Neural cell (in vitro differentiated cells): ENCODE data around the gene POU3F1. TPM values are rescaled to one million over a fixed set of nuclear protein-coding genes. Genes with fewer than 3 reads are reported as not detected.

Experiments
- H2AFZ ChIP-seq: fragments of 200-600, 300-800 bp; sonication (generic), shearing (Covaris generic); 2 replicates; pipeline ENCODE4 v1.6.0; 2014; ENCODE audit warnings: low read depth, mild to moderate bottlenecking, antibody characterized with exemption, low read length, moderate library complexity
- H3F3A ChIP-seq: fragments of 200-600 bp; shearing (Covaris generic); 2 replicates; pipeline ENCODE4 v1.6.1; 2016; ENCODE audit warnings: mild to moderate bottlenecking, moderate library complexity, mixed read lengths, antibody characterized with exemption, low read length; ENCODE audit not compliant: insufficient read depth, poor library complexity, severe bottlenecking
- H3K27ac ChIP-seq: fragments of 200-600, 300-800 bp; sonication (generic), shearing (Covaris generic); 2 replicates; pipeline ENCODE4 v1.5.1; 2014; ENCODE audit warnings: mild to moderate bottlenecking, low read length, moderate library complexity
- H3K27me3 ChIP-seq: fragments of 300-800, 200-600 bp; sonication (generic), shearing (Covaris generic); 2 replicates; pipeline ENCODE4 v1.6.0; 2014; ENCODE audit warnings: mild to moderate bottlenecking, low read depth, low read length, moderate library complexity; ENCODE audit not compliant: insufficient read depth
- H3K36me3 ChIP-seq: fragments of 300-800, 200-600 bp; sonication (generic), shearing (Covaris generic); 2 replicates; pipeline ENCODE4 v1.5.1; 2014; ENCODE audit warnings: mild to moderate bottlenecking, antibody characterized with exemption, low read length, moderate library complexity; ENCODE audit not compliant: insufficient read depth
- H3K4me2 ChIP-seq: fragments of 300-800, 200-600 bp; sonication (generic), shearing (Covaris generic); 2 replicates; pipeline ENCODE4 v1.6.0; 2014; ENCODE audit warnings: mild to moderate bottlenecking, low read length
- H3K4me3 ChIP-seq: fragments of 300-800, 200-600 bp; sonication (generic), shearing (Covaris generic); 2 replicates; pipeline ENCODE4 v1.5.1; 2014; ENCODE audit warnings: mild to moderate bottlenecking, low read length, moderate library complexity
- H3K79me2 ChIP-seq: fragments of 200-600 bp; shearing (Covaris generic); replicated peaks from 2 replicates; pipeline ENCODE4 v1.6.0; 2014; ENCODE audit warnings: mild to moderate bottlenecking, low read length, moderate library complexity; ENCODE audit not compliant: insufficient read depth
- H3K9ac ChIP-seq: fragments of 300-800, 200-600 bp; sonication (generic), shearing (Covaris generic); 2 replicates; pipeline ENCODE4 v1.6.1; 2016; ENCODE audit warnings: mild to moderate bottlenecking, low read length, mixed read lengths
- H3K9me2 ChIP-seq: fragments of 200-600 bp; shearing (Covaris generic); 2 replicates; pipeline ENCODE4 v1.6.1; 2016; ENCODE audit warnings: mild to moderate bottlenecking, low read length, mixed read lengths; ENCODE audit not compliant: insufficient read depth
- H3K9me3 ChIP-seq: fragments of 200-600, 300-800 bp; sonication (generic), shearing (Covaris generic); 2 replicates; pipeline ENCODE4 v1.6.1; 2016; ENCODE audit warnings: mild to moderate bottlenecking, mixed run types, low read length, moderate library complexity, mixed read lengths
- H4K20me1 ChIP-seq: fragments of 200-600 bp; shearing (Covaris generic); 2 replicates; pipeline ENCODE4 v1.6.1; 2016; ENCODE audit warnings: mild to moderate bottlenecking, mixed run types; ENCODE audit not compliant: insufficient read depth
- EP300 ChIP-seq: fragments of 450-650 bp; conservative IDR thresholded peaks from 2 replicates; pipeline ENCODE4 v1.6.1; 2014; ENCODE audit warnings: antibody characterized with exemption, mild to moderate bottlenecking, moderate library complexity; ENCODE audit not compliant: poor library complexity, severe bottlenecking
- EZH2 ChIP-seq: fragments of 200-600, 300-800 bp; shearing (Covaris generic), sonication (generic); IDR thresholded peaks from 2 replicates; pipeline ENCODE4 v1.6.1; 2014; ENCODE audit warnings: antibody characterized with exemption, low read length, borderline replicate concordance, mild to moderate bottlenecking; ENCODE audit not compliant: insufficient read depth, poor library complexity, severe bottlenecking
- MXI1 ChIP-seq: fragments of 450-650 bp; conservative IDR thresholded peaks from 2 replicates; pipeline ENCODE4 v1.6.1; 2014; ENCODE audit warnings: antibody characterized with exemption, mild to moderate bottlenecking; ENCODE audit not compliant: poor library complexity, severe bottlenecking
- POLR2AphosphoS5 ChIP-seq: IDR thresholded peaks from 2 replicates; pipeline ENCODE4 v1.6.1; 2012
- RAD21 ChIP-seq: fragments of 450-650 bp; conservative IDR thresholded peaks from 2 replicates; pipeline ENCODE4 v1.6.1; 2014; ENCODE audit warnings: antibody characterized with exemption, mild to moderate bottlenecking, moderate library complexity
- SMC3 ChIP-seq: fragments of 450-650 bp; conservative IDR thresholded peaks from 2 replicates; pipeline ENCODE4 v1.6.1; 2014; ENCODE audit warnings: antibody characterized with exemption, mild to moderate bottlenecking, moderate library complexity; ENCODE audit not compliant: poor library complexity
- TAF1 ChIP-seq: IDR thresholded peaks from 2 replicates; pipeline ENCODE4 v1.6.1; 2012; ENCODE audit warnings: low read depth
- polyA plus RNA-seq: library from polyadenylated mRNA; depleted of rRNA; stranded (reverse); fragments of >200 nt; gene quantifications from 2 replicates; pipeline ENCODE4 v1.2.3, GENCODE V29; 2014
- TF ChIP-seq, protein P1 (sequence below): fragments of 450-650 bp; IDR thresholded peaks from 2 replicates; pipeline ENCODE4 v1.5.1; 2014; ENCODE audit warnings: antibody characterized with exemption, mild to moderate bottlenecking, moderate library complexity; ENCODE audit not compliant: poor library complexity, severe bottlenecking
- TF ChIP-seq, protein P2 (sequence below): IDR thresholded peaks from 2 replicates; pipeline ENCODE4 v1.6.1; 2012; ENCODE audit warnings: borderline replicate concordance

Gene POU3F1
- polyA plus RNA-seq, 1 donor from 2014 or later: 3.1 TPM

DNA sequence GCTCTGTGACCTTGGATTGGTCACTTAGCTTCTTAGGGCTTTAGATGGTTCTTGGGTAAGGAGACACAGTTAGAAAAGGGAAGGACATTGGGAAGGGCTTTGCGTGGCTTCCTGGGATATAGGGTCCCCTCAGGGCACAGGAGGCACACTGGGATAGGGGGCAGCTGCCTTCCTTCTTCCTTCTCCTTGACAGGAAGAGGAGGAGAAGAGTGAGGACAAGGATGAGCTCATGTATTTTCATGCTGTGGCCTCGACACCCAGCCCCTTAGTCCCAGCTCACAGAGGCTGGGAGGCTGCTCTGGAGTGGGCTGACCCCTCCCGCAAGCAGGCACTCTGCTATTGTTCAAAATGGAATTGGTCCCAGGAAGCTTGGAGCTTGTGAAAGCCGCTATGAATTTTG is 45.7 kb upstream of the POU3F1 start:
- H3F3A ChIP-seq: peaks cover 4% of the 10 kb centered on the region
- no peak overlapping the region for H2AFZ ChIP-seq
- no peak for TF ChIP-seq SMC3
- TF ChIP-seq EZH2: no peak
- no peak for TF ChIP-seq RAD21
- TF ChIP-seq EP300: no peak
- TF ChIP-seq, protein P1, sequence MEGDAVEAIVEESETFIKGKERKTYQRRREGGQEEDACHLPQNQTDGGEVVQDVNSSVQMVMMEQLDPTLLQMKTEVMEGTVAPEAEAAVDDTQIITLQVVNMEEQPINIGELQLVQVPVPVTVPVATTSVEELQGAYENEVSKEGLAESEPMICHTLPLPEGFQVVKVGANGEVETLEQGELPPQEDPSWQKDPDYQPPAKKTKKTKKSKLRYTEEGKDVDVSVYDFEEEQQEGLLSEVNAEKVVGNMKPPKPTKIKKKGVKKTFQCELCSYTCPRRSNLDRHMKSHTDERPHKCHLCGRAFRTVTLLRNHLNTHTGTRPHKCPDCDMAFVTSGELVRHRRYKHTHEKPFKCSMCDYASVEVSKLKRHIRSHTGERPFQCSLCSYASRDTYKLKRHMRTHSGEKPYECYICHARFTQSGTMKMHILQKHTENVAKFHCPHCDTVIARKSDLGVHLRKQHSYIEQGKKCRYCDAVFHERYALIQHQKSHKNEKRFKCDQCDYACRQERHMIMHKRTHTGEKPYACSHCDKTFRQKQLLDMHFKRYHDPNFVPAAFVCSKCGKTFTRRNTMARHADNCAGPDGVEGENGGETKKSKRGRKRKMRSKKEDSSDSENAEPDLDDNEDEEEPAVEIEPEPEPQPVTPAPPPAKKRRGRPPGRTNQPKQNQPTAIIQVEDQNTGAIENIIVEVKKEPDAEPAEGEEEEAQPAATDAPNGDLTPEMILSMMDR: no peak
- TF ChIP-seq, protein P2, sequence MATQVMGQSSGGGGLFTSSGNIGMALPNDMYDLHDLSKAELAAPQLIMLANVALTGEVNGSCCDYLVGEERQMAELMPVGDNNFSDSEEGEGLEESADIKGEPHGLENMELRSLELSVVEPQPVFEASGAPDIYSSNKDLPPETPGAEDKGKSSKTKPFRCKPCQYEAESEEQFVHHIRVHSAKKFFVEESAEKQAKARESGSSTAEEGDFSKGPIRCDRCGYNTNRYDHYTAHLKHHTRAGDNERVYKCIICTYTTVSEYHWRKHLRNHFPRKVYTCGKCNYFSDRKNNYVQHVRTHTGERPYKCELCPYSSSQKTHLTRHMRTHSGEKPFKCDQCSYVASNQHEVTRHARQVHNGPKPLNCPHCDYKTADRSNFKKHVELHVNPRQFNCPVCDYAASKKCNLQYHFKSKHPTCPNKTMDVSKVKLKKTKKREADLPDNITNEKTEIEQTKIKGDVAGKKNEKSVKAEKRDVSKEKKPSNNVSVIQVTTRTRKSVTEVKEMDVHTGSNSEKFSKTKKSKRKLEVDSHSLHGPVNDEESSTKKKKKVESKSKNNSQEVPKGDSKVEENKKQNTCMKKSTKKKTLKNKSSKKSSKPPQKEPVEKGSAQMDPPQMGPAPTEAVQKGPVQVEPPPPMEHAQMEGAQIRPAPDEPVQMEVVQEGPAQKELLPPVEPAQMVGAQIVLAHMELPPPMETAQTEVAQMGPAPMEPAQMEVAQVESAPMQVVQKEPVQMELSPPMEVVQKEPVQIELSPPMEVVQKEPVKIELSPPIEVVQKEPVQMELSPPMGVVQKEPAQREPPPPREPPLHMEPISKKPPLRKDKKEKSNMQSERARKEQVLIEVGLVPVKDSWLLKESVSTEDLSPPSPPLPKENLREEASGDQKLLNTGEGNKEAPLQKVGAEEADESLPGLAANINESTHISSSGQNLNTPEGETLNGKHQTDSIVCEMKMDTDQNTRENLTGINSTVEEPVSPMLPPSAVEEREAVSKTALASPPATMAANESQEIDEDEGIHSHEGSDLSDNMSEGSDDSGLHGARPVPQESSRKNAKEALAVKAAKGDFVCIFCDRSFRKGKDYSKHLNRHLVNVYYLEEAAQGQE: no peak
- no peak for TF ChIP-seq TAF1
- TF ChIP-seq MXI1: no peak
- TF ChIP-seq POLR2AphosphoS5: no peak

DNA sequence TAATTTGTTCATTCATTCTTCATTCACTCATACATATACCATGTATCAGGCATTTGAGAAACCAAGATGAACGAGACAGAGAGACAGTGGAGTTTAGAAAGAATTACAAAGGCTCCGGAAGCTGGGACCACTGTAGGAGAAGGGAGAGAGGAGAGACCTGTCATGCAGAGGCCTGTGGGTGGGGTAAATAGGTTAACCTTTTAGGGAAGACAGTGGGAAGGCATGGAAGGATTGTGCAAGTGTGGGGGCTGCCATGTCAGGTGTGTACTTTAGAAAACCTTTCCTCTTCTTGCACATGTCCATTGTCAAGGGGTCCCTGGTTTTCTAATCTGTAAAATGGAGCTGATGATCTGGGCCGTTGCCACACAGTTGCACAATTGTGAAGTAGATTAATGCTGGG is 44.2 kb upstream of the POU3F1 start:
- no peaks in the 10 kb centered on the region for H3K27me3 ChIP-seq
- no peaks in the 10 kb centered on the region for H3K36me3 ChIP-seq
- TF ChIP-seq, protein P2: no peak
- TF ChIP-seq EP300: no peak
- no peak overlapping the region for H3K4me2 ChIP-seq
- H3K9me2 ChIP-seq: no peaks in the 10 kb centered on the region
- H3K79me2 ChIP-seq: no peaks in the 10 kb centered on the region
- no peak overlapping the region for H2AFZ ChIP-seq
- H3K9ac ChIP-seq: no peak overlapping the region
- H3K27ac ChIP-seq: no peak overlapping the region
- no peaks in the 10 kb centered on the region for H4K20me1 ChIP-seq
- peaks cover 3% of the 10 kb centered on the region for H3F3A ChIP-seq
- H3K9me3 ChIP-seq: no peaks in the 10 kb centered on the region
- no peak overlapping the region for H3K4me3 ChIP-seq

More for the DNA sequence above, 45.7 kb upstream of the POU3F1 start:
- H3K9me2 ChIP-seq: no peaks in the 10 kb centered on the region
- H3K27ac ChIP-seq: no peak overlapping the region
- no peak overlapping the region for H3K9ac ChIP-seq
- H3K79me2 ChIP-seq: no peaks in the 10 kb centered on the region
- no peaks in the 10 kb centered on the region for H3K36me3 ChIP-seq
- H3K27me3 ChIP-seq: no peaks in the 10 kb centered on the region
- no peak overlapping the region for H3K4me3 ChIP-seq
- H4K20me1 ChIP-seq: no peaks in the 10 kb centered on the region
- no peaks in the 10 kb centered on the region for H3K9me3 ChIP-seq
- H3K4me2 ChIP-seq: no peak overlapping the region
